Neuronal stem cell (in vitro differentiated cells): ENCODE data around the gene ADRA2B.

ENCODE experiments used
- DNase-seq: peaks from one replicate; pipeline ENCODE4 v3.0.0-alpha.2; 2013; ENCODE audit warnings: low spot score
- H2AFZ ChIP-seq: one replicate; pipeline ENCODE4 v1.6.1; 2013; ENCODE audit warnings: mild to moderate bottlenecking, low read length, inconsistent platforms
- H2AK5ac ChIP-seq: 2 replicates; pipeline ENCODE4 v1.6.1; 2013; ENCODE audit warnings: low read depth, mild to moderate bottlenecking, inconsistent platforms, low read length, moderate library complexity, mixed read lengths
- H2BK120ac ChIP-seq: 2 replicates; pipeline ENCODE4 v1.6.1; 2013; ENCODE audit warnings: low read depth, mild to moderate bottlenecking, inconsistent platforms, low read length, moderate library complexity, mixed read lengths
- H2BK12ac ChIP-seq: one replicate; pipeline ENCODE4 v1.6.1; 2013; ENCODE audit warnings: low read length, inconsistent platforms
- H2BK15ac ChIP-seq: 2 replicates; pipeline ENCODE4 v1.6.1; 2013; ENCODE audit warnings: mild to moderate bottlenecking, low read length, inconsistent platforms, mixed read lengths
- H2BK5ac ChIP-seq: one replicate; pipeline ENCODE4 v1.6.1; 2013; ENCODE audit warnings: inconsistent platforms, mild to moderate bottlenecking, low read length, moderate library complexity
- H3K14ac ChIP-seq: one replicate; pipeline ENCODE4 v1.6.1; 2013; ENCODE audit warnings: low read length, inconsistent platforms
- H3K18ac ChIP-seq: 2 replicates; pipeline ENCODE4 v1.6.1; 2013; ENCODE audit warnings: low read length, inconsistent platforms
- H3K23ac ChIP-seq: 2 replicates; pipeline ENCODE4 v1.6.1; 2013; ENCODE audit warnings: low read depth, mild to moderate bottlenecking, mixed read lengths, low read length, inconsistent platforms; ENCODE audit not compliant: poor library complexity
- H3K27ac ChIP-seq: replicated peaks from 3 replicates; pipeline ENCODE4 v1.5.1; 2013; ENCODE audit warnings: low read length, inconsistent platforms
- H3K27me3 ChIP-seq, 3 experiments: 2 replicates each; pipeline ENCODE4 v1.6.1; 2013; ENCODE audit warnings: low read length in 3 of 3, mild to moderate bottlenecking in 2 of 3, inconsistent platforms in 1 of 3, low read depth in 1 of 3, mixed read lengths in 1 of 3, moderate library complexity in 1 of 3; ENCODE audit not compliant: control insufficient read depth in 3 of 3, insufficient read depth in 3 of 3
- H3K36me3 ChIP-seq, 2 donors: replicated peaks in 1 of 2; 2 replicates each; pipeline ENCODE4 v1.6.1; 2013; ENCODE audit warnings: low read length in 2 of 2; ENCODE audit not compliant: control insufficient read depth in 2 of 2, insufficient read depth in 2 of 2
- H3K4ac ChIP-seq: 2 replicates; pipeline ENCODE4 v1.6.1; 2013; ENCODE audit warnings: inconsistent platforms, mild to moderate bottlenecking, low read length, moderate library complexity
- H3K4me1 ChIP-seq, 2 donors: 1 replicate in 1 of 2; 2 replicates in 1 of 2; pipeline ENCODE4 v1.6.1; 2013; ENCODE audit warnings: low read length in 2 of 2, low read depth in 1 of 2; ENCODE audit not compliant: control insufficient read depth in 2 of 2, insufficient read depth in 1 of 2
- H3K4me2 ChIP-seq: one replicate; pipeline ENCODE4 v1.6.1; 2013; ENCODE audit warnings: mild to moderate bottlenecking, low read length, inconsistent platforms; ENCODE audit not compliant: insufficient read depth, poor library complexity, severe bottlenecking
- H3K4me3 ChIP-seq, 2 donors: 2 replicates each; pipeline ENCODE4 v1.5.1; 2013; ENCODE audit warnings: low read length in 2 of 2, mild to moderate bottlenecking in 2 of 2, inconsistent platforms in 1 of 2, moderate library complexity in 1 of 2
- H3K79me1 ChIP-seq: one replicate; pipeline ENCODE4 v1.6.1; 2013; ENCODE audit warnings: low read depth, mild to moderate bottlenecking, inconsistent platforms, low read length, moderate library complexity
- H3K9ac ChIP-seq: one replicate; pipeline ENCODE4 v1.6.1; 2013; ENCODE audit warnings: mild to moderate bottlenecking, low read depth, low read length, inconsistent platforms; ENCODE audit not compliant: poor library complexity
- H3K9me3 ChIP-seq, 2 donors: replicated peaks in 1 of 2; 2 replicates each; pipeline versions ENCODE3 to v1.6.1; 2013; ENCODE audit warnings: low read length in 2 of 2, mild to moderate bottlenecking in 2 of 2, inconsistent platforms in 1 of 2, low read depth in 1 of 2, mixed read lengths in 1 of 2, moderate library complexity in 1 of 2; ENCODE audit not compliant: control insufficient read depth in 2 of 2, insufficient read depth in 1 of 2
- H4K8ac ChIP-seq: one replicate; pipeline ENCODE4 v1.6.1; 2013; ENCODE audit warnings: low read depth, mild to moderate bottlenecking, inconsistent platforms, low read length, moderate library complexity
- H4K91ac ChIP-seq: one replicate; pipeline ENCODE4 v1.6.1; 2013; ENCODE audit warnings: low read length, low read depth, mild to moderate bottlenecking, inconsistent platforms; ENCODE audit not compliant: poor library complexity
- WGBS, 2 donors: extraction: QIAGEN DNeasy Blood & Tissue Kit; methylation state at CpG; one replicate each; pipeline ENCODE4 v1.1.7; 2013; ENCODE audit warnings: missing lambda C conversion rate in 2 of 2, mixed read lengths in 1 of 2; ENCODE audit not compliant: insufficient read length in 2 of 2, insufficient replicate concordance in 1 of 2; ENCODE audit errors: extremely low coverage in 2 of 2; 5-methylcytosine and 5-hydroxymethylcytosine counted together

ADRA2B gene

GRCh38 chr2:96146881-96147592 lies 30.7 kb upstream of the ADRA2B start:
- Histone ChIP-seq H4K8ac (no peak overlapping the region), H3K27ac (no peak overlapping the region), H3K4me3 (no peak overlapping the region), H3K14ac (no peak overlapping the region), H3K18ac (peak overlapping the region; percentile 32), H3K27me3 (peaks cover 6 to 73% (median 29%) of the 10 kb centered on the region in 3 experiments), H2BK120ac (no peak overlapping the region), H2BK15ac (peak overlapping the region; percentile 4), H4K91ac (no peak overlapping the region), H3K4ac (no peak overlapping the region), H2AK5ac (peak overlapping the region; percentile 44), H3K9ac (no peak overlapping the region), H2BK5ac (no peak overlapping the region), H3K4me2 (no peak overlapping the region), H2BK12ac (no peak overlapping the region), H3K9me3 (no peaks in the 10 kb centered on the region), H3K23ac (no peak overlapping the region), H3K36me3 (no peaks in the 10 kb centered on the region), H3K4me1 (peaks cover 22 to 24% of the 10 kb centered on the region in 2 donors), H2AFZ (no peak overlapping the region), H3K79me1 (peaks cover 4% of the 10 kb centered on the region)
- no peak for DNase-seq
- WGBS, 2 donors: no CpG with 5 or more reads among the region's 9 CpGs

GRCh38 chr2:96146153-96146880 lies 29.9 kb upstream of the ADRA2B start:
- no peak overlapping the region for H2BK12ac ChIP-seq
- H3K4me3 ChIP-seq: no peak overlapping the region
- H3K9ac ChIP-seq: no peak overlapping the region
- peaks cover 4% of the 10 kb centered on the region for H3K79me1 ChIP-seq
- H3K27ac ChIP-seq: no peak overlapping the region
- H3K4me1 ChIP-seq: peaks cover 20 to 22% of the 10 kb centered on the region in 2 donors
- H2BK15ac ChIP-seq: peak overlapping the region; percentile 45
- no peak overlapping the region for H2AFZ ChIP-seq
- H3K14ac ChIP-seq: no peak overlapping the region
- peak overlapping the region; percentile 76 for H2AK5ac ChIP-seq
- H3K9me3 ChIP-seq: no peaks in the 10 kb centered on the region
- H4K91ac ChIP-seq: no peak overlapping the region
- no peak overlapping the region for H4K8ac ChIP-seq
- H2BK5ac ChIP-seq: no peak overlapping the region
- no peak overlapping the region for H3K4ac ChIP-seq
- H3K23ac ChIP-seq: no peak overlapping the region
- no peak for DNase-seq
- H3K4me2 ChIP-seq: no peak overlapping the region
- peak overlapping the region; percentile 56 for H3K18ac ChIP-seq
- WGBS, 2 donors: no CpG with 5 or more reads among the region's 20 CpGs
- peaks cover 6 to 79% (median 29%) of the 10 kb centered on the region in 3 experiments for H3K27me3 ChIP-seq
- no peak overlapping the region for H2BK120ac ChIP-seq
- H3K36me3 ChIP-seq: no peaks in the 10 kb centered on the region

- Histone ChIP-seq H3K4ac (no peak overlapping the region), H3K4me3 (no peak overlapping the region), H3K9me3 (no peaks in the 10 kb centered on the region), H2BK15ac (no peak overlapping the region), H2AFZ (peak overlapping the region; percentile 95), H3K23ac (no peak overlapping the region), H3K4me1 (peaks cover 20 to 21% of the 10 kb centered on the region in 2 donors), H3K14ac (no peak overlapping the region), H3K4me2 (peak overlapping the region; percentile 32), H3K27ac (no peak overlapping the region), H3K18ac (no peak overlapping the region), H2BK120ac (no peak overlapping the region), H4K8ac (no peak overlapping the region), H3K79me1 (peaks cover 4% of the 10 kb centered on the region), H3K27me3 (peaks cover 6 to 83% (median 29%) of the 10 kb centered on the region in 3 experiments), H2BK12ac (no peak overlapping the region), H2BK5ac (no peak overlapping the region), H3K9ac (no peak overlapping the region), H3K36me3 (no peaks in the 10 kb centered on the region), H2AK5ac (peak overlapping the region; percentile 76), H4K91ac (no peak overlapping the region)
- WGBS, 2 donors: no CpG with 5 or more reads among the region's 3 CpGs
- no peak for DNase-seq
Observed at GRCh38 chr2:96145848-96146152, 29.4 kb upstream of the ADRA2B start.
